Activated CD4-positive, CD25-positive, alpha-beta regulatory T cell (primary cell): ENCODE measurements around the gene HS3ST6.
"Not testable (repeated sequence)": the region's sequence is repeated elsewhere in the genome, so short reads cannot be mapped to it uniquely, and the experiment has no call there.

Experiments
- DNase-seq, 4 experiments: peaks; one replicate each; lab custom pipeline; 2025; lab: John Stamatoyannopoulos, UW

The HS3ST6 gene

GRCh38 chr16:1918351-1919326 is at the start of gene HS3ST6:
TSS of gene HS3ST6 (minus strand) at chr16:1918415. CDS start at chr16:1918323, 92 bp downstream.
- DNase-seq = no peak

GRCh38 chr16:1966460-1966859 is 48.2 kb upstream of the HS3ST6 start, which contains the start of gene RNF151:
TSS of gene RNF151 (plus strand) at chr16:1966856. CDS start at chr16:1966882, 26 bp downstream.
- no peak for DNase-seq

- no peak for DNase-seq
Measured at GRCh38 chr16:1965396-1966001, 47.3 kb upstream of the HS3ST6 start.

GRCh38 chr16:1964506-1965395 is 46.5 kb upstream of the HS3ST6 start, which contains the start of gene RPS2:
TSS of gene RPS2 (minus strand) at chr16:1964826. CDS start at chr16:1964625, 201 bp downstream.
- peak; percentile 94 to 98 (median 97) for DNase-seq

- DNase-seq = no peak
Measured at GRCh38 chr16:1963806-1964505, 45.7 kb upstream of the HS3ST6 start.

GRCh38 chr16:1962161-1963153 is 44.2 kb upstream of the HS3ST6 start:
- DNase-seq = not testable (repeated sequence)

GRCh38 chr16:1961651-1962067 is 43.4 kb upstream of the HS3ST6 start:
- DNase-seq = no peak

GRCh38 chr16:1960665-1961630 is 42.7 kb upstream of the HS3ST6 start:
- DNase-seq = peak in 1 of 4 experiments; percentile 46

GRCh38 chr16:1959269-1960039 is 41.2 kb upstream of the HS3ST6 start, which contains the start of gene NDUFB10:
TSS of gene NDUFB10 (plus strand) at chr16:1959538. CDS start at chr16:1959625, 87 bp downstream.
- peak; percentile 86 to 89 (median 88) for DNase-seq

- DNase-seq = no peak
Measured at GRCh38 chr16:1958715-1959268, 40.6 kb upstream of the HS3ST6 start.

- not testable (repeated sequence) for DNase-seq
Measured at GRCh38 chr16:1958143-1958491, 39.9 kb upstream of the HS3ST6 start.

- DNase-seq = not testable (repeated sequence)
Measured at GRCh38 chr16:1957434-1958142, 39.4 kb upstream of the HS3ST6 start.

- no peak for DNase-seq
Measured at GRCh38 chr16:1953734-1954133, 35.5 kb upstream of the HS3ST6 start.

GRCh38 chr16:1950559-1950958 is 32.3 kb upstream of the HS3ST6 start:
- DNase-seq = no peak

GRCh38 chr16:1950047-1950446 is 31.8 kb upstream of the HS3ST6 start:
- no peak for DNase-seq

- no peak for DNase-seq
Measured at GRCh38 chr16:1949507-1949906, 31.3 kb upstream of the HS3ST6 start.

GRCh38 chr16:1947369-1947670 is 29.1 kb upstream of the HS3ST6 start:
- no peak for DNase-seq
